Stomach smooth muscle (tissue), 2 donors: ENCODE measurements around the gene SEMA4A.

Source experiments
- H3K27ac ChIP-seq: one replicate; pipeline ENCODE4 v1.7.0; 2013; ENCODE audit warnings: mild to moderate bottlenecking, low read length, inconsistent platforms
- H3K27me3 ChIP-seq, 2 donors: one replicate each; pipeline ENCODE4 v1.7.0; 2013; ENCODE audit warnings: low read length in 2 of 2; ENCODE audit not compliant: insufficient read depth in 2 of 2, control insufficient read depth in 1 of 2
- H3K36me3 ChIP-seq, 2 donors: one replicate each; pipeline ENCODE4 v1.7.0; 2013; ENCODE audit warnings: low read length in 2 of 2; ENCODE audit not compliant: control insufficient read depth in 2 of 2, insufficient read depth in 2 of 2
- H3K4me1 ChIP-seq: one replicate; pipeline ENCODE4 v1.7.0; 2013; ENCODE audit warnings: low read length; ENCODE audit not compliant: control insufficient read depth, insufficient read depth
- H3K4me3 ChIP-seq, 2 donors: one replicate each; pipeline ENCODE4 v1.7.0; 2013; ENCODE audit warnings: low read length in 2 of 2
- H3K9ac ChIP-seq, 2 donors: one replicate each; pipeline ENCODE4 v1.7.0; 2013; ENCODE audit warnings: low read length in 2 of 2, mild to moderate bottlenecking in 1 of 2
- H3K9me3 ChIP-seq, 2 donors: one replicate each; pipeline ENCODE4 v1.7.0; 2013; ENCODE audit warnings: low read length in 2 of 2; ENCODE audit not compliant: control insufficient read depth in 2 of 2
- donor health status: healthy.
- donor health status: Pancreatic carcinoma.

SEMA4A gene

GRCh38 chr1:156153362-156153761, at the start of gene SEMA4A:
SEMA4A (plus strand) TSS chr1:156153585; CDS start chr1:156154579, 994 bp downstream.
- no peak within 1 kb of the TSS for H3K4me3 ChIP-seq
- H3K9me3 ChIP-seq, result no peaks in the 10 kb centered on the region
- H3K27ac ChIP-seq, result no peak within 1 kb of the TSS
- peaks cover 19 to 22% of the 10 kb centered on the region in 2 donors for H3K27me3 ChIP-seq
- no peaks in the 10 kb centered on the region for H3K4me1 ChIP-seq
- H3K36me3 ChIP-seq, result no peaks in the 10 kb centered on the region
- H3K9ac ChIP-seq, result no peak within 1 kb of the TSS

- Histone ChIP-seq H3K36me3 (no peaks in the 10 kb centered on the region), H3K27me3 (no peaks in the 10 kb centered on the region), H3K4me1 (peaks cover 60% of the 10 kb centered on the region), H3K4me3 (peak overlapping the region; percentile 53 to 65), H3K27ac (peak overlapping the region; percentile 100), H3K9me3 (no peaks in the 10 kb centered on the region), H3K9ac (peak overlapping the region; percentile 90 to 94)
These were observed 49.1 kb upstream of the SEMA4A start for GRCh38 chr1:156104065-156104810.

DNA sequence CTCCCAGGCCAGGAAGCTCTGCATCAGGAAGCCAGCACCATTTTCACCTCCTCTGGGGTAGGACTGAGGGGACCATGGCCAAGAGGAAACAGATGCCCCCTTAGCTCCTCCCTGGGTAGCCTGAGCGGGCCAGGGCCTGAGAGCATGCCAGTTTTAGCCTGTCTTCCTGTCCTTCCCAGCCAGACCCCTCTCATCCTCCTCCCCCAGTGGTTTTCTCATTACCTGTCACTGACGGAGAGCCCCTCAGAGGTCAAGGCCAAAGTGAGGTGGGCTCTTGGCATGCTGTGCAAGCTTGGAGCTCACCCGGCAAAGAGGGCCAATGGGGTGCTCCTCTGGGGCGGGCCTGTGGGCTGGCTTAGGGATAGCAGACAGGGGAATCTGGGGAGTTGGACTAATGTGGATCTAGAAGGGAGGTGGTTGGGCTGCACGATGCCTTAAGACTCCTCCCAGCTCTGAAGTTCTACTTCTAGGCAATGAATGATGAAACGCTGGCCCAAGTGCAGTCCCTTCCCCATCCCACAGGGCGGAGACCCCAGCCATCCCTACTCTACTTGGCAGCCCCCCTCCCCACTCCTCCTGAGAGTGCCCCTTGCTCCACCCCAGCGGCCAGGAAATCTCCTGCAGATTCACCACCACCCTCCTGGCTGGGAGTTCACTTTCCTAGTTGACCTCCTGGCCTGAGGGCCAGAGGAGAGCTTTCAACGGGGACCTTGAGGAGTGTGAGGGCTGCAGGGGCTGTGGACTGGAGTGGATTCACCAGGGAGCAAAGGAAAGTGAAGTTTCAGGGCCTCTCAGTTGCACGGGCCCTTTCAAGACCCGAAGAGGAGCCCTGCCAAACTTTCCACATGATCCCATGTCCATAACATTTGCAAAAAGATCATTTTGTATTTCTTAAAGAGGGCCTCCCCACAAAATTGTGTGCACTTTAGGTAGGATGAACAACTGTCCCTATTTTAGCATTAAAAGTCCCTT, 48.2 kb upstream of the SEMA4A start:
- Histone ChIP-seq H3K36me3 (no peaks in the 10 kb centered on the region), H3K27ac (peak overlapping the region; percentile 100), H3K4me1 (peaks cover 60% of the 10 kb centered on the region), H3K4me3 (peak overlapping the region; percentile 53 to 65), H3K9me3 (no peaks in the 10 kb centered on the region), H3K27me3 (no peaks in the 10 kb centered on the region), H3K9ac (peak overlapping the region; percentile 90 to 94)

GRCh38 chr1:156106624-156107488, 46.5 kb upstream of the SEMA4A start:
- Histone ChIP-seq H3K27ac (peak overlapping the region; percentile 100), H3K4me3 (peak overlapping the region; percentile 60 to 68), H3K27me3 (no peaks in the 10 kb centered on the region), H3K9me3 (no peaks in the 10 kb centered on the region), H3K9ac (peak overlapping the region; percentile 90 to 93), H3K4me1 (peaks cover 60% of the 10 kb centered on the region), H3K36me3 (no peaks in the 10 kb centered on the region)

- H3K36me3 ChIP-seq, result no peaks in the 10 kb centered on the region
- no peak overlapping the region for H3K9ac ChIP-seq
- H3K27me3 ChIP-seq, result no peaks in the 10 kb centered on the region
- no peaks in the 10 kb centered on the region for H3K9me3 ChIP-seq
- peaks cover 56% of the 10 kb centered on the region for H3K4me1 ChIP-seq
- peak overlapping the region; percentile 100 for H3K27ac ChIP-seq
- H3K4me3 ChIP-seq, result no peak overlapping the region
These were observed 45.3 kb upstream of the SEMA4A start for GRCh38 chr1:156108057-156108456.

- Histone ChIP-seq H3K4me1 (peaks cover 56% of the 10 kb centered on the region), H3K9me3 (no peaks in the 10 kb centered on the region), H3K27ac (peak overlapping the region; percentile 100), H3K9ac (no peak overlapping the region), H3K27me3 (no peaks in the 10 kb centered on the region), H3K36me3 (no peaks in the 10 kb centered on the region), H3K4me3 (no peak overlapping the region)
These were observed 44.6 kb upstream of the SEMA4A start for GRCh38 chr1:156108664-156109241.

DNA sequence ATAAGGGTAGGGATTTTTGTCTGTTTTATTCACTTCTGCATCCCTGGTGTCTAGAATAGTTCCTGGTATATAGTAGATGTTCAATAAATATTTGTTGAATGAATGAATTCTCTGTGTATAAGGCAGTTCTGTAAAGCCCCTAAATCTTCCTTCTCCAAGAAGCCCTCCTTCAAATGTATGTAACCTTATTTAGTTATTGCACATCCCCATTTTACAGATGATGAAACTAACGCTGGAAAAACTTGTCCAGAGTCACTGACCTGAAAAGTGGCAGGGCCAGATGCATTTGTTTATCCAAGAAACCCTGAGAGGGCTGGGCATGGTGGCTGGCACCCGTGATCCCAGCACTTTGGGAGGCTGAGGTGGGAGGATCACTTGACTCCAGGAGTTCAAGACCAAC, 43.1 kb upstream of the SEMA4A start:
- H3K9me3 ChIP-seq, result no peaks in the 10 kb centered on the region
- H3K27ac ChIP-seq, result no peak overlapping the region
- no peak overlapping the region for H3K9ac ChIP-seq
- no peaks in the 10 kb centered on the region for H3K36me3 ChIP-seq
- no peak overlapping the region for H3K4me3 ChIP-seq
- H3K4me1 ChIP-seq, result peaks cover 47% of the 10 kb centered on the region
- no peaks in the 10 kb centered on the region for H3K27me3 ChIP-seq

- Histone ChIP-seq H3K9me3 (no peaks in the 10 kb centered on the region), H3K27me3 (no peaks in the 10 kb centered on the region), H3K27ac (peak overlapping the region; percentile 99), H3K4me3 (no peak overlapping the region), H3K36me3 (no peaks in the 10 kb centered on the region), H3K9ac (no peak overlapping the region), H3K4me1 (peaks cover 38% of the 10 kb centered on the region)
These were observed 41.9 kb upstream of the SEMA4A start for GRCh38 chr1:156111355-156111962.

GRCh38 chr1:156112276-156113137, 40.9 kb upstream of the SEMA4A start:
- Histone ChIP-seq H3K9me3 (no peaks in the 10 kb centered on the region), H3K27me3 (no peaks in the 10 kb centered on the region), H3K36me3 (no peaks in the 10 kb centered on the region), H3K27ac (peak overlapping the region; percentile 99), H3K4me3 (peak overlapping the region in 1 of 2 donors; percentile 15), H3K4me1 (peaks cover 32% of the 10 kb centered on the region), H3K9ac (peak overlapping the region; percentile 13 to 37)
